ENCODE data around the gene TMEM182.

- no peak for TF ChIP-seq CTCF (IDR thresholded peaks at IDR 0.05)
- no peak for TF ChIP-seq POLR2A (IDR thresholded peaks at IDR 0.05)
- TF ChIP-seq EP300 (IDR thresholded peaks at IDR 0.05; ENCODE audit: low read depth) = no peak
- TF ChIP-seq POLR2AphosphoS5 (IDR thresholded peaks at IDR 0.05) = no peak
Observed at GRCh38 chr2:102834523-102835273, 72.9 kb downstream of the TMEM182 start.
